Gastrocnemius medialis (tissue), 4 donors: Measurements from ENCODE around the gene GEMIN7.

Experiments
- CTCF ChIP-seq, 5 experiments: fragments of 450-650 bp in 3 of 5; fragments of 200-600 bp in 2 of 5; sonication (generic) in 2 of 5; IDR thresholded peaks in 4 of 5; conservative IDR thresholded peaks in 1 of 5; 1 replicate in 4 of 5; 2 replicates in 1 of 5; pipeline ENCODE4 v1.5.1; 2016 to 2019; ENCODE audit warnings: antibody characterized with exemption in 5 of 5, mild to moderate bottlenecking in 3 of 5, moderate library complexity in 3 of 5
- POLR2A ChIP-seq, 2 donors: fragments of 450-650 bp; IDR thresholded peaks; one replicate each; pipeline ENCODE4 v1.6.1; 2017; ENCODE audit warnings: antibody characterized with exemption in 2 of 2, mild to moderate bottlenecking in 2 of 2, moderate library complexity in 2 of 2

- no peak for TF ChIP-seq CTCF (IDR thresholded peaks at IDR 0.05 in 4 of 5, conservative IDR thresholded peaks at IDR 0.05 in 1 of 5)
- TF ChIP-seq POLR2A (IDR thresholded peaks at IDR 0.05): peak; percentile 74 to 80
These were observed 2.8 kb upstream of the GEMIN7 start, which contains the start of gene ZNF296 for GRCh38 chr19:45076029-45076850.
